Measurements from ENCODE around the gene FAM185A. TPM values are rescaled to one million over a fixed set of nuclear protein-coding genes. Genes with fewer than 3 reads are reported as not detected.
A peak's percentile ranks its signal among the peaks of the same experiment; 100 is the strongest.
"Not testable (repeated sequence)": the region's sequence is repeated elsewhere in the genome, so short reads cannot be mapped to it uniquely, and the experiment has no call there.

The FAM185A gene
- 10 to 100 TPM in 3 of 4 donors, 1 to 10 TPM in 1; 7.1 to 16.1 (median 11.7) TPM for total RNA-seq

GRCh38 chr7:102748605-102749444, at the start of gene FAM185A:
FAM185A (plus strand) TSS chr7:102748999; CDS start chr7:102749208, 209 bp downstream.
- DNase-seq (ENCODE audit: low spot score), result peak; percentile 86
- peak; percentile 100 for ATAC-seq (ENCODE audit: low FRiP score)

GRCh38 chr7:102713011-102713690, 35.6 kb upstream of the FAM185A start:
- DNase-seq (ENCODE audit: low spot score); ATAC-seq (ENCODE audit: low FRiP score): not testable (repeated sequence)

GRCh38 chr7:102713691-102714080, 35.1 kb upstream of the FAM185A start:
- DNase-seq (ENCODE audit: low spot score); ATAC-seq (ENCODE audit: low FRiP score): not testable (repeated sequence)

- DNase-seq (ENCODE audit: low spot score); ATAC-seq (ENCODE audit: low FRiP score): not testable (repeated sequence)
These were observed 33.9 kb upstream of the FAM185A start for GRCh38 chr7:102714774-102715522.

GRCh38 chr7:102715718-102716117, 33.1 kb upstream of the FAM185A start:
- ATAC-seq (ENCODE audit: low FRiP score); DNase-seq (ENCODE audit: low spot score): not testable (repeated sequence)

GRCh38 chr7:102718491-102718890, 30.3 kb upstream of the FAM185A start:
- not testable (repeated sequence) for ATAC-seq (ENCODE audit: low FRiP score); DNase-seq (ENCODE audit: low spot score)

- not testable (repeated sequence) for DNase-seq (ENCODE audit: low spot score); ATAC-seq (ENCODE audit: low FRiP score)
These were observed 22.6 kb upstream of the FAM185A start for GRCh38 chr7:102726170-102726569.

GRCh38 chr7:102729670-102730069, 19.1 kb upstream of the FAM185A start:
- not testable (repeated sequence) for ATAC-seq (ENCODE audit: low FRiP score); DNase-seq (ENCODE audit: low spot score)

- DNase-seq (ENCODE audit: low spot score); ATAC-seq (ENCODE audit: low FRiP score): not testable (repeated sequence)
These were observed 18.4 kb upstream of the FAM185A start for GRCh38 chr7:102730431-102730830.

- DNase-seq (ENCODE audit: low spot score); ATAC-seq (ENCODE audit: low FRiP score): not testable (repeated sequence)
These were observed 6.6 kb upstream of the FAM185A start for GRCh38 chr7:102742002-102742771.

- DNase-seq (ENCODE audit: low spot score); ATAC-seq (ENCODE audit: low FRiP score): not testable (repeated sequence)
These were observed 4.9 kb upstream of the FAM185A start for GRCh38 chr7:102743861-102744260.

- ATAC-seq (ENCODE audit: low FRiP score); DNase-seq (ENCODE audit: low spot score): not testable (repeated sequence)
These were observed 3.1 kb upstream of the FAM185A start for GRCh38 chr7:102745494-102746288.

GRCh38 chr7:102749445-102749786, 617 bp downstream of the FAM185A start:
- ATAC-seq (ENCODE audit: low FRiP score); DNase-seq (ENCODE audit: low spot score): not testable (repeated sequence)

- DNase-seq (ENCODE audit: low spot score); ATAC-seq (ENCODE audit: low FRiP score): not testable (repeated sequence)
These were observed 9.4 kb downstream of the FAM185A start for GRCh38 chr7:102758227-102758626.

- DNase-seq (ENCODE audit: low spot score); ATAC-seq (ENCODE audit: low FRiP score): not testable (repeated sequence)
These were observed 11.1 kb downstream of the FAM185A start for GRCh38 chr7:102759934-102760333.

GRCh38 chr7:102761234-102761633, 12.4 kb downstream of the FAM185A start:
- not testable (repeated sequence) for DNase-seq (ENCODE audit: low spot score); ATAC-seq (ENCODE audit: low FRiP score)

GRCh38 chr7:102763295-102763905, 14.6 kb downstream of the FAM185A start:
- not testable (repeated sequence) for ATAC-seq (ENCODE audit: low FRiP score); DNase-seq (ENCODE audit: low spot score)

Data from omental fat pad (tissue), 4 donors.